Caco-2 (cell line): ENCODE measurements around the gene SLC39A6. TPM values are rescaled to one million over a fixed set of nuclear protein-coding genes. Genes with fewer than 3 reads are reported as not detected.

Source experiments
- BruUV-seq: library from RNA; stranded (reverse); fragments of 400-500 nt; replicated peaks from 2 replicates; lab custom pipeline; 2021; lab: Mats Ljungman, UMichigan
- CTCF ChIA-PET: fragments of 300-600 bp; sonication (Branson Sonifier 250); formaldehyde crosslinking; loops from one replicate; lab custom pipeline; 2022; ENCODE audit warnings: antibody characterized with exemption; lab: Charles Lee
- POLR2A ChIA-PET: fragments of 300-600 bp; sonication (Branson Sonifier 250); formaldehyde crosslinking; loops from one replicate; lab custom pipeline; 2022; ENCODE audit warnings: antibody characterized with exemption; lab: Charles Lee
- DNase-seq, 2 experiments: peaks; one replicate each; pipeline versions ENCODE4 v3.0.0 to v3.0.0-alpha.2; 2020 to 2022
- H3K27me3 ChIP-seq: replicated peaks from 2 replicates; pipeline ENCODE4 v1.6.0; 2011; ENCODE audit warnings: low read length; ENCODE audit not compliant: control insufficient read depth, insufficient read depth
- H3K36me3 ChIP-seq: 2 replicates; pipeline ENCODE4 v1.5.1; 2011; ENCODE audit warnings: low read length; ENCODE audit not compliant: control insufficient read depth, insufficient read depth
- H3K4me1 ChIP-seq: fragments of 250-450 bp; sonication (Bioruptor Pico); 2 replicates; pipeline ENCODE4 v1.5.1; 2020; ENCODE audit warnings: mild to moderate bottlenecking
- H3K4me3 ChIP-seq: 2 replicates; pipeline ENCODE4 v1.5.1; 2011; ENCODE audit warnings: low read depth, mild to moderate bottlenecking, control low read depth, low read length
- H3K9me3 ChIP-seq: fragments of 250-450 bp; sonication (Bioruptor Pico); 2 replicates; pipeline ENCODE4 v1.5.1; 2020; ENCODE audit warnings: mild to moderate bottlenecking, moderate library complexity
- H3K27ac Mint-ChIP-seq: one replicate; pipeline ENCODE4 v1.8.0; 2022; ENCODE audit warnings: mixed read lengths; ENCODE audit not compliant: unreplicated experiment
- H3K27me3 Mint-ChIP-seq: one replicate; pipeline ENCODE4 v1.8.0; 2022; ENCODE audit warnings: mixed read lengths; ENCODE audit not compliant: insufficient read depth, unreplicated experiment
- H3K36me3 Mint-ChIP-seq: one replicate; pipeline ENCODE4 v1.8.0; 2022; ENCODE audit warnings: mild to moderate bottlenecking, mixed read lengths; ENCODE audit not compliant: insufficient read depth, unreplicated experiment
- H3K4me1 Mint-ChIP-seq: one replicate; pipeline ENCODE4 v1.8.0; 2022; ENCODE audit warnings: low read depth, mixed read lengths; ENCODE audit not compliant: unreplicated experiment
- H3K4me3 Mint-ChIP-seq: one replicate; pipeline ENCODE4 v1.8.0; 2022; ENCODE audit warnings: mild to moderate bottlenecking, moderate library complexity, mixed read lengths; ENCODE audit not compliant: unreplicated experiment
- H3K9me3 Mint-ChIP-seq: one replicate; pipeline ENCODE4 v1.8.0; 2022; ENCODE audit warnings: mixed read lengths; ENCODE audit not compliant: unreplicated experiment
- intact Hi-C: fragments of 100-400 bp; cut with micrococcal nuclease; formaldehyde crosslinking; loops from one replicate; pipeline ENCODE4 v1.10.0; 2022; ENCODE audit not compliant: unreplicated experiment
- total RNA-seq: library from RNA; stranded (reverse); gene quantifications from 2 replicates; pipeline ENCODE4 v1.2.3, GENCODE V29; 2022
- TF ChIP-seq, protein P1 (sequence below), 2 experiments: fragments of 200-600 bp in 1 of 2; IDR thresholded peaks; 1 replicate in 1 of 2; 2 replicates in 1 of 2; pipeline versions ENCODE4 v1.5.1 to v1.8.0; 2011 to 2022; ENCODE audit warnings: antibody characterized with exemption in 1 of 2, control low read depth in 1 of 2, inconsistent platforms in 1 of 2, low read depth in 1 of 2, low read length in 1 of 2, mild to moderate bottlenecking in 1 of 2, moderate library complexity in 1 of 2; ENCODE audit not compliant: insufficient read depth in 1 of 2, severe bottlenecking in 1 of 2, unreplicated experiment in 1 of 2

Gene SLC39A6
- total RNA-seq, 1 experiment from 2014 or later: 19.5 TPM

DNA sequence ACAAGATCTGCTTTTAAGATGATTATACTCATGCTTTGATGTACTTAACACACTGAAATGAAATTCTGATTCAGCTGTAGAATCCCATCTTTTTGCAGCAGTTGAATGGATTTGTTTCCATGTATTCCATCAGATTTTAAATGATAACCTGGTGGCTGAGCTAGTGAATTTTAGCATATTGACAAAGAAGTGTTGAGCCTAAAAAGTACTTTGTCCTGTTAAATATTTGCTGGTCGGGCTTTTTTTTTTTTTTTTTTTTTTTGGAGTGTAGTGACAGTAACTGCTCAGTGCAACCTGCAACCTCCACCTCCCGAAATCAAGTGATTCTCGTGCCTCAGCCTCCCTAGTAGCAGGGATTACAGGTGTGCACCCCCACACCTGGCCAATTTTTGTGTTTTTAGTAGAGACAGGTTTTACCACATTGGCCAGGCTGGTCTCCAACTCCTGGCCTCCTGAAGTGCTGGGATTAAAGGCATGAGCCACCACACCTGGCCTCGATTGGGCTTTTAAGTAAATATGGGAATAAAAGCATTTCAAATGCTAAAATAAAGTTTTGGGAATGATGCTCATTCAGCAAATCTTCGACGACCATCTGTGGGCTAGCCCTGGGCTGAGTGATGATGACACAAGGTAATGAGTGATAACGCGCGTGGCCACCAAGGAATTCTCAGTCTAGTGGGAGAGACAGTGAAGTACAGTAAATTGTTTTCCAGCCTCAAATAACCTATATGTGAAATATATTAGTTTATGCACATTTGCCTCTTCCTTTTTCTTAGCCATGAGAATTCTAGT is 2.7 kb upstream of the SLC39A6 start:
- H3K27ac Mint-ChIP-seq: peak overlapping the region; percentile 52
- peaks cover 15% of the 10 kb centered on the region for H3K36me3 Mint-ChIP-seq
- Histone ChIP-seq H3K4me1 (0 out of 2 replicates have a peak, but pooled peaks cover 3% of the 10 kb centered on the region), H3K4me3 (no peak overlapping the region), H3K27me3 (no peaks in the 10 kb centered on the region), H3K36me3 (no peaks in the 10 kb centered on the region), H3K9me3 (no peaks in the 10 kb centered on the region)
- H3K9me3 Mint-ChIP-seq: no peaks in the 10 kb centered on the region
- DNase-seq: no peak
- H3K4me3 Mint-ChIP-seq: no peak overlapping the region
- peaks cover 6% of the 10 kb centered on the region for H3K4me1 Mint-ChIP-seq
- H3K27me3 Mint-ChIP-seq: no peaks in the 10 kb centered on the region
- CTCF ChIA-PET: no interaction called here
- POLR2A ChIA-PET: no interaction called here
- TF ChIP-seq, protein P1, sequence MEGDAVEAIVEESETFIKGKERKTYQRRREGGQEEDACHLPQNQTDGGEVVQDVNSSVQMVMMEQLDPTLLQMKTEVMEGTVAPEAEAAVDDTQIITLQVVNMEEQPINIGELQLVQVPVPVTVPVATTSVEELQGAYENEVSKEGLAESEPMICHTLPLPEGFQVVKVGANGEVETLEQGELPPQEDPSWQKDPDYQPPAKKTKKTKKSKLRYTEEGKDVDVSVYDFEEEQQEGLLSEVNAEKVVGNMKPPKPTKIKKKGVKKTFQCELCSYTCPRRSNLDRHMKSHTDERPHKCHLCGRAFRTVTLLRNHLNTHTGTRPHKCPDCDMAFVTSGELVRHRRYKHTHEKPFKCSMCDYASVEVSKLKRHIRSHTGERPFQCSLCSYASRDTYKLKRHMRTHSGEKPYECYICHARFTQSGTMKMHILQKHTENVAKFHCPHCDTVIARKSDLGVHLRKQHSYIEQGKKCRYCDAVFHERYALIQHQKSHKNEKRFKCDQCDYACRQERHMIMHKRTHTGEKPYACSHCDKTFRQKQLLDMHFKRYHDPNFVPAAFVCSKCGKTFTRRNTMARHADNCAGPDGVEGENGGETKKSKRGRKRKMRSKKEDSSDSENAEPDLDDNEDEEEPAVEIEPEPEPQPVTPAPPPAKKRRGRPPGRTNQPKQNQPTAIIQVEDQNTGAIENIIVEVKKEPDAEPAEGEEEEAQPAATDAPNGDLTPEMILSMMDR (IDR thresholded peaks at IDR 0.05; ENCODE audit: insufficient read depth in 1 of 2, low read depth in 1 of 2, low read length in 1 of 2, severe bottlenecking in 1 of 2, unreplicated experiment in 1 of 2): no peak
- no TSS peak for BruUV-seq
- intact Hi-C loops: no loop called here

- Mint-ChIP-seq H3K4me1 (peaks cover 5% of the 10 kb centered on the region), H3K27ac (no peak overlapping the region), H3K9me3 (no peaks in the 10 kb centered on the region)
These were observed 1.9 kb upstream of the SLC39A6 start for GRCh38 chr18:36130883-36131653.

More at GRCh38 chr18:36130883-36131653, 1.9 kb upstream of the SLC39A6 start:
- BruUV-seq: no TSS peak
- POLR2A ChIA-PET: interaction anchor here (0.5 kb wide), 1 partner anchor 16 kb away, joined by 6 read pairs; no protein-coding TSS in a partner anchor
- peaks cover 9% of the 10 kb centered on the region for H3K36me3 Mint-ChIP-seq
- Histone ChIP-seq H3K4me3 (peak overlapping the region; percentile 79), H3K4me1 (0 out of 2 replicates have a peak, but pooled peaks cover 3% of the 10 kb centered on the region), H3K9me3 (no peaks in the 10 kb centered on the region), H3K27me3 (no peaks in the 10 kb centered on the region), H3K36me3 (no peaks in the 10 kb centered on the region)
- DNase-seq: no peak
- no peaks in the 10 kb centered on the region for H3K27me3 Mint-ChIP-seq
- intact Hi-C loops: no loop called here
- CTCF ChIA-PET: no interaction called here
- H3K4me3 Mint-ChIP-seq: peak overlapping the region; percentile 81
- TF ChIP-seq, protein P1 (IDR thresholded peaks at IDR 0.05; ENCODE audit: insufficient read depth in 1 of 2, low read depth in 1 of 2, low read length in 1 of 2, severe bottlenecking in 1 of 2, unreplicated experiment in 1 of 2): no peak
